GM12801 (cell line): ENCODE data around the gene ACAP3.

Experiments
- CTCF ChIP-seq: IDR thresholded peaks from one replicate; pipeline ENCODE4 v1.5.1; 2011; ENCODE audit warnings: control low read depth; ENCODE audit not compliant: insufficient read length; ENCODE audit errors: extremely low read depth

The ACAP3 gene

GRCh38 chr1:1352786-1353388, 45.2 kb upstream of the ACAP3 start:
- no peak for TF ChIP-seq CTCF

- TF ChIP-seq CTCF: no peak
These were observed 44.0 kb upstream of the ACAP3 start for GRCh38 chr1:1351511-1352427.

GRCh38 chr1:1349256-1350012, 41.7 kb upstream of the ACAP3 start, which contains the start of gene DVL1:
DVL1 (minus strand) TSS chr1:1349418; CDS start chr1:1349065, 353 bp downstream.
- no peak for TF ChIP-seq CTCF

GRCh38 chr1:1348420-1349255, 40.9 kb upstream of the ACAP3 start:
- no peak for TF ChIP-seq CTCF

- no peak for TF ChIP-seq CTCF
These were observed 40.1 kb upstream of the ACAP3 start for GRCh38 chr1:1347663-1348419.

- TF ChIP-seq CTCF: no peak
These were observed 39.4 kb upstream of the ACAP3 start for GRCh38 chr1:1347026-1347595.
